NB4 (cell line): ENCODE data around the gene UBAP2.

Experiments used
- DNase-seq: peaks from one replicate; pipeline ENCODE4 v3.0.0; 2010; ENCODE audit warnings: low read depth
- H3K4me3 ChIP-seq: one replicate; pipeline ENCODE4 v1.5.1; 2011; ENCODE audit warnings: mild to moderate bottlenecking, low read depth, low read length, moderate library complexity
- MYC ChIP-seq: IDR thresholded peaks from 2 replicates; pipeline ENCODE4 v1.6.1; 2011; ENCODE audit warnings: low read depth, low read length
- POLR2A ChIP-seq: IDR thresholded peaks from 2 replicates; pipeline ENCODE4 v1.6.1; 2011; ENCODE audit warnings: mild to moderate bottlenecking; ENCODE audit not compliant: insufficient read length; ENCODE audit errors: extremely low read depth
- TF ChIP-seq, protein P1 (sequence below): IDR thresholded peaks from one replicate; pipeline ENCODE4 v1.5.1; 2012; ENCODE audit warnings: low read depth, low read length
- TF ChIP-seq, protein P2 (sequence below): IDR thresholded peaks from 2 replicates; pipeline ENCODE4 v1.6.1; 2011; ENCODE audit warnings: low read depth, low read length

Gene UBAP2

DNA sequence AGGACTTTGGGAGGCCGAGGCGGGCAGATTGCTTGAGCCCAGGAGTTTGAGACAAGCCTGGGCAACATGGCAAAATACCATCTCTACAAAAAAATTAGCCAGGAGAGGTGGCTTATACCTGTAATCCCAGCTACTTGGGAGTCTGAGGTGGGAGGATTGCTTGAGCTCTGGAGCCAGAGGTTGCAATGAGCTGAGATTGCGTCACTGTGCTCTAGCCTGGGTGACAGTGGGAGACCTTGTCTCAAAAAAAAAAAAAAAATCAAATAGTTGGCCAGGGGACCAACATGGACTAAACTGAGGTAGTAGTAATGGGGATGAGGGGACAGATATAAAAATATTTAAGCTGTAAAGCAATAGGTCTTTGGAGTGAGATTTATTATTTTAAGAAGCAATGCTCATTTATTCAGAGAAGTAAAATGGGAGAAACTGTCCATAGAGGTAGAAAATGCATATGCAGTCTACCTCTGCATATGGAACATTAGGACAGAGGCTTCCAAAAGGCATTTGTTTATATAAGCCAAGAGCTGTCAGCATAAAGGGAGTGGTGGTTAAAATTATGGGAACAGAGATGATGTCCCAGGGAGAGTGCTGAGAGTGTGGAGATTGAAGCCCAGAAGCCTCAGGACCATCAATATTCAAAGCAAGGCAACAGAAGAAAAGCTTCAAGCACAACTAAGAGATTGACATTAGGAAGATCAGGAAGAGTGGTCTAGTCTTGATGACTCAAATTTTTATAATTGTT, 133.6 kb downstream of the UBAP2 start:
- no peak for DNase-seq
- H3K4me3 ChIP-seq = no peak overlapping the region
- no peak for TF ChIP-seq POLR2A

DNA sequence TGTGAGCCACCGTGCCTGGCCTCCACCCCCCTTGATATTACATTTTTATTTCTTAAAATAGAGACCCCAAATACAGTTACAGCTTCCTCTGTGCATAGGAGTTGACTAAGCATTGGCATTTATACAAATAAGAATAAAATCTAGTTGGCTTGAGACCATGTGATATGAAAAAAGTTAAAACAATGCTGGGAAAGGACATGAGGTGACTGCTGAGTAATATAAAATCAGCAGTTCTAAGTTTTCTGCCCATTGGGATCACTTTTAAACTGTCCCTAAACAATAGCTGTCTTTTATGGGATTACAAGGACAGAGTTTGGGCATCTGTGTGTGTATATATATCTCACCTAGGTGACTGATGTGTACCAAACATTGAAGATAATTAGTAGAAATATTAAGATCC, 135.1 kb downstream of the UBAP2 start:
- DNase-seq = no peak
- no peak overlapping the region for H3K4me3 ChIP-seq
- TF ChIP-seq POLR2A = no peak
- no peak for TF ChIP-seq MYC
- TF ChIP-seq, protein P1, sequence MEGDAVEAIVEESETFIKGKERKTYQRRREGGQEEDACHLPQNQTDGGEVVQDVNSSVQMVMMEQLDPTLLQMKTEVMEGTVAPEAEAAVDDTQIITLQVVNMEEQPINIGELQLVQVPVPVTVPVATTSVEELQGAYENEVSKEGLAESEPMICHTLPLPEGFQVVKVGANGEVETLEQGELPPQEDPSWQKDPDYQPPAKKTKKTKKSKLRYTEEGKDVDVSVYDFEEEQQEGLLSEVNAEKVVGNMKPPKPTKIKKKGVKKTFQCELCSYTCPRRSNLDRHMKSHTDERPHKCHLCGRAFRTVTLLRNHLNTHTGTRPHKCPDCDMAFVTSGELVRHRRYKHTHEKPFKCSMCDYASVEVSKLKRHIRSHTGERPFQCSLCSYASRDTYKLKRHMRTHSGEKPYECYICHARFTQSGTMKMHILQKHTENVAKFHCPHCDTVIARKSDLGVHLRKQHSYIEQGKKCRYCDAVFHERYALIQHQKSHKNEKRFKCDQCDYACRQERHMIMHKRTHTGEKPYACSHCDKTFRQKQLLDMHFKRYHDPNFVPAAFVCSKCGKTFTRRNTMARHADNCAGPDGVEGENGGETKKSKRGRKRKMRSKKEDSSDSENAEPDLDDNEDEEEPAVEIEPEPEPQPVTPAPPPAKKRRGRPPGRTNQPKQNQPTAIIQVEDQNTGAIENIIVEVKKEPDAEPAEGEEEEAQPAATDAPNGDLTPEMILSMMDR = no peak
- TF ChIP-seq, protein P2, sequence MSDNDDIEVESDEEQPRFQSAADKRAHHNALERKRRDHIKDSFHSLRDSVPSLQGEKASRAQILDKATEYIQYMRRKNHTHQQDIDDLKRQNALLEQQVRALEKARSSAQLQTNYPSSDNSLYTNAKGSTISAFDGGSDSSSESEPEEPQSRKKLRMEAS = no peak

DNA sequence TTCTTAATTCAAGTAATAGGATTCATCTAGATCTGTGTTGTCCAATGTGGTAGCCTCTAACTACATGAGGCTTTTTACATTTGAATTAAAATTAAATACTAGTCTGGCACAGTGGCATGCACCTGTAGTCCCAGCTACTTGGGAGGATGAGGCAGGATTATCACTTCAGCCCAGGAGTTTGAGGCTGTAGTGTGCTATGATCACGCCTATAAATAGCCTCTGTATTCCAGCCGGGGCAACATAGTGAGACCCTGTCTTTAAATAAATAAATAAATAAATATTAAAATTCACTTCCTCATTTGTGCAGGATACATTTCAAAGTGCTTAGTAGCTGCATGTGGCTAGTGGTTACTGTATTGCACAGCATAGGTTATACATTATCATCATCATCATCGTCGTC, 139.9 kb downstream of the UBAP2 start:
- no peak for DNase-seq
- TF ChIP-seq POLR2A (no peak), MYC (no peak)
- TF ChIP-seq, protein P1 = no peak
- TF ChIP-seq, protein P2 = no peak

DNA sequence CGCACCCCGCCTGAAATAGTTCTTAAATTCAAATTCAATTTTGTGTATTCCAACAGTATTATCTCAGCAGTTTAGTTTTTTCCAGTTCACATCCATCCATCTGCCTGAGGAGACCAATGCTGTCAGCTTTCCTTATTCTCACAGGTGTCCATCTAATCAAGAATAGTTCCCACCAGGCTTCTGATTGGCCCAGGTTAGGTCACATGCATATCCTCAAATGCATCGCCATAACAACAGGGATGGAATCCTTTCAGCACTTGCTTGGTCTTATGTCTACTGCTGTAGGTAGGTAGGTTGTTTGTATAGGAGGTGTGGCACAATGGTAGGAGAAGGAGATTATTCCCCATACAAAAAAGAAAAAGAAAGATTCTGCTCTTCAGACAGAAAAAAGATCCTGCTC, 140.6 kb downstream of the UBAP2 start:
- no peak overlapping the region for H3K4me3 ChIP-seq
- no peak for DNase-seq

More for the DNA sequence above, 139.9 kb downstream of the UBAP2 start:
- no peak overlapping the region for H3K4me3 ChIP-seq

DNA sequence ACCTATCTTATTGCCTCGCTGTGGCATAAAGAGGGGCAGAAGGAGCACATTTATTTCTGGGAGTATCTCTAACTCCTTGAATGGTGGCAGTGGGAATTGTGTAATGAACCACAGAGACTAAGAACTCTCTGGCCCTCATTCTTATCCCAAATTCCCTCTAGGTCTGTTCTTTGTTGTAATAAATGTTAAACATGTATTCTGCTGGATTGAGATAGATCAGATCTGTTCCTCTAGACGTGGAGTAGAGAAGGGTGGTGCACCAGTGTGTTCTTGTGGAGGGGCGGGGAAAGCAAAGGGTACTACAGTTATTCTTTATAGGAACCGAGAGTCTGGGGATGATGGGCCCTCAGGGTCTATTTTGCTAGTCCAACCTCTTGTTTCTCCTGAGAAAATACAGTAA, 141.3 kb downstream of the UBAP2 start:
- no peak for DNase-seq
- TF ChIP-seq MYC = no peak
- TF ChIP-seq POLR2A = no peak
- TF ChIP-seq, protein P2 = no peak
- TF ChIP-seq, protein P1 = no peak
- H3K4me3 ChIP-seq = no peak overlapping the region

More for the DNA sequence above, 140.6 kb downstream of the UBAP2 start:
- TF ChIP-seq MYC (no peak), POLR2A (no peak)
- TF ChIP-seq, protein P2 = no peak
- TF ChIP-seq, protein P1 = no peak

DNA sequence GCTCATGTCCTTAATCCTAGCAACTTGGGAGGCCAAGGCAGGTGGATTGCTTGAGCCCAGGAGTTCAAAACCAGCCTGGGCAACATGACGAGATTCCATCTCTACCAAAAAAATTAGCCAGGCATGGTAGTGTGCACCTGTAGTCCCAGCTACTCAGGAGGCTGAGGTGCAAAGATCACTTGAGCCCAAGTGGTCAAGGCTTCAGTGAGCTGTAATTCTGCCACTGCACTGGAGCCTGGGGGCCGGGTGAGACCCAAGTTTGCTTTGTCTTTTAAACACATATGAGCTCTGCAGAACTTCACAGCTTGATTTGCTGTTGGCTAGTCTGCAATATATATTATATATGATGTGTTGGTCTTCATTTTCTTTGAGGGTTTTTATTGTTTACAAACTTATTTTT, 141.9 kb downstream of the UBAP2 start:
- H3K4me3 ChIP-seq = no peak overlapping the region
- DNase-seq = no peak
- TF ChIP-seq, protein P2 = no peak
- TF ChIP-seq, protein P1 = no peak
- TF ChIP-seq MYC (no peak), POLR2A (no peak)
